HL-60/S4 treated with retinoic acid at 250 ng/mL for 4 days and 3 days (cell line): ENCODE measurements around the gene VCL.
"Not testable (repeated sequence)": the region's sequence is repeated elsewhere in the genome, so short reads cannot be mapped to it uniquely, and the experiment has no call there.

Experiments
- in situ Hi-C: fragments of 300-500 bp; cut with MboI; formaldehyde crosslinking; loops from 2 replicates; pipeline ENCODE4 v1.7.0; 2022; ENCODE audit warnings: low sequenced_read_pairs

Gene VCL

GRCh38 chr10:74000892-74001669 is 3.2 kb downstream of the VCL start:
- in situ Hi-C loops: no loop called here

GRCh38 chr10:74006269-74006668 is 8.4 kb downstream of the VCL start:
- in situ Hi-C loops: no loop called here

- in situ Hi-C loops: no loop called here
Measured at GRCh38 chr10:74008212-74008731, 10.4 kb downstream of the VCL start.

GRCh38 chr10:74011017-74011416 is 13.1 kb downstream of the VCL start:
- in situ Hi-C loops: no loop called here

GRCh38 chr10:74011770-74012169 is 13.9 kb downstream of the VCL start:
- in situ Hi-C loops: no loop called here

- in situ Hi-C loops: no loop called here
Measured at GRCh38 chr10:74012480-74012879, 14.6 kb downstream of the VCL start.

GRCh38 chr10:74013004-74013403 is 15.1 kb downstream of the VCL start:
- in situ Hi-C loops: no loop called here

GRCh38 chr10:74014574-74014973 is 16.7 kb downstream of the VCL start:
- in situ Hi-C loops: not testable (repeated sequence)

GRCh38 chr10:74018241-74018640 is 20.3 kb downstream of the VCL start:
- in situ Hi-C loops: no loop called here

- in situ Hi-C loops: no loop called here
Measured at GRCh38 chr10:74021248-74022055, 23.5 kb downstream of the VCL start.

GRCh38 chr10:74022926-74023629 is 25.2 kb downstream of the VCL start:
- in situ Hi-C loops: no loop called here

- in situ Hi-C loops: no loop called here
Measured at GRCh38 chr10:74024600-74024999, 26.7 kb downstream of the VCL start.

GRCh38 chr10:74025380-74025978 is 27.6 kb downstream of the VCL start:
- in situ Hi-C loops: no loop called here

- in situ Hi-C loops: no loop called here
Measured at GRCh38 chr10:74026428-74027015, 28.6 kb downstream of the VCL start.

GRCh38 chr10:74027702-74028101 is 29.8 kb downstream of the VCL start:
- in situ Hi-C loops: no loop called here

GRCh38 chr10:74029943-74030342 is 32.0 kb downstream of the VCL start:
- in situ Hi-C loops: no loop called here

- in situ Hi-C loops: not testable (repeated sequence)
Measured at GRCh38 chr10:74032208-74032607, 34.3 kb downstream of the VCL start.

- in situ Hi-C loops: no loop called here
Measured at GRCh38 chr10:74032900-74033655, 35.2 kb downstream of the VCL start.

- in situ Hi-C loops: no loop called here
Measured at GRCh38 chr10:74033702-74034101, 35.8 kb downstream of the VCL start.

- in situ Hi-C loops: no loop called here
Measured at GRCh38 chr10:74034301-74034700, 36.4 kb downstream of the VCL start.
